Fibroblast of skin of left biceps (primary cell): ENCODE data around the gene BIN2.
A peak's percentile ranks its signal among the peaks of the same experiment; 100 is the strongest.
"Not testable (repeated sequence)": the region's sequence is repeated elsewhere in the genome, so short reads cannot be mapped to it uniquely, and the experiment has no call there.

Experiments
- DNase-seq, 2 experiments: peaks; one replicate each; pipeline ENCODE4 v3.0.0-alpha.2; 2013; ENCODE audit warnings: low read depth in 2 of 2

The BIN2 gene

DNA sequence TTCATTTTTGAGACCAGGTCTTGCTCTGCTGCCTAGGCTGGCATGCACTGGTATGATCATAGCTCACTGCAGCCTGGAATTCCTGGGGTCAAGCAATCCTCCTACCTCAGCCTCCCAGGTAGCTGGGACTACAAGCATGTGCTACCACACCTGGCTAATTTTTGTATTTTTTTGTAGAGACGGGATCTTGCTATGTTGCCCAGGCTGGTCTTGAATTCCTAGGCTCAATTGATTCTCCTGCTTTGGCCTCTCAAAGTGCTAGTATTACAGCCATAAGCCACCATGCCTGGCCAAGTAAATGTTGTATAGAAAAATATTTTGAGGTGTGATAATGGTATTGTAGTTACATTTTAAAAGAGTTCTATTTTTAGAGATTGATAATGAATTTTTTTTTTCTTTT, 12.6 kb downstream of the BIN2 start:
- no peak for DNase-seq

DNA sequence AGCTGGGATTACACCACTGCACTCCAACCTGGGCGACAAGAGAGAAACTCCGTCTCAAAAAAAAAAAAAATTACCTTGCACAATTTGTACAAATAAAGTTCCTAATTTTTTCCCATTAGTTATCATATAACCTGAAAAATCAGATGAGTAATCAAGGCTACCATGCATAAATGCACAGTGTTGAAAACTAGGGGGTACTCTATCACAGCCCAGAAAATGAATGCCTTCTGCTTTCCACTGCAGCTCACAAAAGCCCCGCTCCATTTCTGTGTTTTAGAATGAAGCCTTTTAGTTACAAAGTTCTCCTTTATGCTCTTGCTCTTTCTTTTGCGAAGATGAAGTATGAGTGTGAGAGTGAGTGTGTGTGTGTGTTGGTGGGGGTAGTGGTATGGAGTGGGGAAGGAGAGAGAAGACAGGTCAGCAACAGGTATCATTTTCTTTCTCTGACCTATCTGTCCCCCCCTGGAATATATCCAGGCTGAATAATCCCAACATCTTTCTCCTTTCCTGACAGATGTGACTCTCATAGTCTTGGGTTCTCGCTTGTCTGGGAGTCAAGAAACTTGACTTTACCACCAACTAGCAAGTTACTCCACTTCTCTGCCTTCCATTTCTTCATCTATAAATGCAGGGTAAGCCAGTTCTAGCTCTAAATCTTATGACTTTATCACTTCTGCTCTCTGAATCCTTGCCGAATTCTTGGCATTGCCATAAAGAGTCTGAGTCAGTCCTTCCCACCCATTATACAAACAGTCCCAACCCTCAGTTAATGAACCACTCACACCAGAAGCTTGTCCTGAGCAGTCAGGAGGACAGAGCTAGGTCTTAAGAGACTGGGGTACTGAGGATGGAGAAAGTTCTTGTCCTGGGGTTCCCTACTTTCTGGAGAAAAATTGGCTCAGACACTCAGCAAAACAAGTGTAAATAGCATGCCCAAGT, 16.1 kb downstream of the BIN2 start:
- DNase-seq, result peak; percentile 33 to 41

DNA sequence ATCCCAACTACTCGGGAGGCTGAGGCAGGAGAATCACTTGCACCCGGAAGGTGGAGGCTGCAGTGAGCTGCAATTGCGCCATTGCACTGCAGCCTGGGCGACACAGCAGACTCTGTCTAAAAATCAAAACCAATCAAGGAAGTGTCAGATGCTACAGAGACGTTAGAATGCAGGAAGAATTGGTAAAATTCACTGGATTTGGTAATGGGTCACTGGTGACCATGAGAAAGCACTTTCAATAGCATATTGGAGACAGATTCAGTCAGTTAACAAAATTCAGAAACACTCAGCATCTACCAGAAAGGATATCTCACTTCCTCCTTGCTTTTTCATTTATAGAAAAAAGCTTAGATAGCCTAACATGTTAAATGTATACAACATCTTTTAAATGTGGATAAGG, 17.5 kb downstream of the BIN2 start:
- no peak for DNase-seq

DNA sequence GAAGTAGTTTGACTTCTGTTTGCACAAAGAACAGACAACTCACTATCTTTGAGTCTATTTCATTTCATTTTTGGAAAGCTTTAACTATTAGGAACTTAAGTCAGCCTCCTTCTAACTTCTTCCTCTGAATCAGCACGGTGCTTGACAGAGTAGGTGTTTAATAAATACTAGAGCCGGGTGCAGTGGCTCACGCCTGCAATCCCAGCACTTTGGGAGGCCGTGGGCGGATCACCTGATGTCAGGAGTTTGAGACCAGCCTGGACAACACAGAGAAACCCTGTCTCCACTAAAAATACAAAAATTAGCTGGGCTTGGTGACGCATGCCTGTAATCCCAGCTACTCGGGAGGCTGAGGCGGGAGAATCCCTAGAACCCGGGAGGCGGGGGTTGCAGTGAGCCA, 23.2 kb downstream of the BIN2 start:
- not testable (repeated sequence) for DNase-seq

DNA sequence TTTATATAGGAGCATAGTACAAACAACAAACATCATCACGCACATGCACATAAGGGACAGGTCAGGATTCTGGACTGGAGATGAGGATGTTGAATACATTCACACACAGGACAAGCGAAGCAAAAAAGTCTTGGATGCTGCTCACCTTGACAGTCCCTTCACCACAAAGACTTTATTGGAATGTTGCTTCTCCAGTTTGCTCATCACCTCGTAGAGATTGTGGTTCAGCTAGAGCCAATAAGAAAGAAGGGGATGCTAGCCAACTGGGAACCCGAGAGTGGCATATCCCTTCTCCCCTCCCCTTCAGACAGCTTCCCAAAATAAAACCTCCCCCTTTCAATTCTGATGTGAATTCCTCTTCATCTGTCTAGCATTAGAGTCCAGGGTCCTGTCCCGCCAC, 28.3 kb downstream of the BIN2 start:
- DNase-seq, result no peak

DNA sequence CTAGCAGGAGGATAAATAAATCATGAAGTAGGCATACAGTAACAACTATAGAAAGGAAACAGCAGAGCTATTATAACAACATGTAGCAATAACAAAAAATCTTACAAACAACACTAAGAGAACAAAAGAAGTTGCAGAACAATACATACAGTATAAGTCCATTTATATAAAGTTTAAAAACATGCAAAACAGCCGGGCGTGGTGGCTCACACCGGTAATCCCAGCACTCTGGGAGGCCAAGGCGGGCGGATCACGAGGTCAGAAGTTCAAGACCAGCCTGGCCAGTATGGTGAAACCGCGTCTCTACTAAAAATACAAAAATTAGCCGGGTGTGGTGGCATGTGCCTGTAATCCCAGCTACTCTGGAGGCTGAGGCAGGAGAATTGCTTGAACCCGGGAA, 29.9 kb downstream of the BIN2 start:
- DNase-seq, result not testable (repeated sequence)

DNA sequence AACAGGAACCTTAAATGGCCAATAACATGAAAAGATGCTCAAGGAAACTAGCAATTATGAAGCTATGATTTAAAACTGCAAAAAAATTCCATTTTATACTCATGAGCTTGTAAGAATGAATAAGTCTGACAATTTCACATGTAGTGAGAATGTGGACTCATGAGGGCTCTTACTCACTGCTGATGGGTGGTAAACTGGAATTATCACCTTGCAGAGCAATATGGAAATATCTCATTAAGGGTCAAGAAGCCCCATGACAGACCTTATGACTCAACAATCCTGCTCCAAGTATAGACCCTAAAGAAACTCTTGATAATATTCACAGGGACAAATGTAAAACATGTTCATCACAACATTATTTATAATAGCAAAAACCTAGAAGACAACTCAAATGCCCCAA, 30.3 kb downstream of the BIN2 start:
- DNase-seq, result no peak

DNA sequence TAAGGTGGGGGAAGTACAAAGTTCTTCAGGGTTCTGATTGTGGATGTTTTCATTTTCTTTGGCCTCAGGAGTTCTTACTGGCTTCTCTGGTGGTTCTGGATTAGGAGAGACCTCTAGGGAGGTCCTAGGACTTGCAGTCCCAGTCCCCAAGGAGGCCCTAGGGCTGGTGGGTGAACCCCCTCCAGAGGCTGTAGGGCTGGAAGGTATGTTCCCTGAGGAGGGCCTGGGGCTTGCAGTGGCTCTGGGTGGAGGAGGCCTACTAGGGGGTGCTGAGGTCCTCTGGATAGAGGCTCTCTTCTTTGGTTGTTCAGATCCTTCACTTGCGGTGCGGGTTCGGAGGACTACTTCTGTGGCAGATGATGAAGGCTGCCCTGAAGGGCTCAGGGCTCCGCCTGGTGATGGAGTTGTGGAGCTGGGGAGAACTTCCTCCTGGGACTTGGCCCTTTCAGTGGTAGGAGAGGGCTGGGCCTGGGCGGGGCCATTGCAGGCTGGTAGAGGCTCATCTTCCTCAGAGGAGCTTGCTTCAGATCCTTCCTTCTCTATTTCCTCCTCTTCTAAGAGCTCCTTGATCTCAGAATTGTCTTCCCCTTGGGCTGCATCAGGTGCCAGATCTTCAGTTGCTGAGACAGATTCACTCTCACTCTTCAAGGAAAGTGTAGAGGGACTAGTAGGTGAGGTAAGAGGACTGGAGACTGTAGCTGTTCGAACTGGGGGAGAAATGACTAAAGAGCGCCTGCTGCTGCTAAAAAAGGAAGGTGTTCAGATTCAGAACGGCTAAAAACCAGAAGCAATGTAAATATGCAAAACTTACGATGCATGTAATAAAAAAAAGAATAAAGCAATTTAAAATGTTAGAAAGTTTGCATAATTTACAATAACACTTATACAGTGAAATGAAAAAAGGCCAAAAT, 32.1 kb downstream of the BIN2 start:
- not testable (repeated sequence) for DNase-seq

DNA sequence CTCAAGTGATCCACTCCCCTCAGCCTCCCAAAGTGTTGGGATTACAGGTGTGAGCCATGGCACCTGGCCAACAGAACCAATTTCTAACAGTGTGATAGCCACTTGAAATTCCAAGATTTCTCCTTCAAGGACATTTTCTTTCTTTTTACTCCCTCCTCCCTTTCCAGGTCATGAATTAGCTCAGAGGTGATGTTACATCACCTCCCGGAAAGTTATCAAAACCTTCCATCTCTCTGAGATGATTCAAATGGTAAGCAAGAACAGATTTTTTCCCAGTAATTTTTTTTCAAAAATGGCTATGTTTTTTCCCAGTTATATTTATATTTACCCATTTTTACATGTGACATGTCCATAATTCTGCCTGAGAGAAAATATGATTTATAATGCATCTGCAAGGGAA, 38.1 kb downstream of the BIN2 start:
- DNase-seq, result no peak

DNA sequence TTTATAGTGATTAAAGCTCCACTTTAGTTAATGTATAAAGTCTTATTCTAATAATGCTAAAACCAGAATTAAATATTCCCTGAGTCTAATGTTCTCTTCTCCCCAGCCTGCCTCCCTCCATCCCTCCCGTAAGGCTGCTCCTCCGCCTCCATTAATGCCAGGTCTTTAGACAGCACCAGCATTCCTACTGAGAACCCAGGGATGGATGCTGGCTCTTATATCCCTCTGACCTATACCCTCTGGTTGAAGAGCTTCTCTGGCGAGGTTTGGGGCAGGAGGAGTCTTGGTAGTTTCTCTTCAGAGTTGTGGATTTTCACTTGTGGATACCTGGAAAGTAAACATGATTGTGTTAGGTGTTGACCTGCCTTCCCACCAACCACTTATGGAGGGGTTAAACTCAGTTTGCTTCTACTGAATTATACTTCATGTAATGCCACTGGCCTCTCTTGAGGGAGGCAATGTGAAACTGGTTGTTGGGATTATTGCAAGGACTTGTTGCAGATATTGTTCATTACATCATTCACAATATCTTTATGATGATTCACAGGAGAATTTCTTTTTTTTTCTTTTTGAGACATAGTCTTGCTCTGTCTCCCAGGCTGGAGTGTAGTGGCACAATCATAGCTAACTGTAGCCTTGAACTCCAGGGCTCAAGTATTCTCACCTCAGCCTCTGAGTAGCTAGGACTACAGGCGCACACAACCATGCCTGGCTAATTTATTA, 42.6 kb downstream of the BIN2 start:
- no peak for DNase-seq

DNA sequence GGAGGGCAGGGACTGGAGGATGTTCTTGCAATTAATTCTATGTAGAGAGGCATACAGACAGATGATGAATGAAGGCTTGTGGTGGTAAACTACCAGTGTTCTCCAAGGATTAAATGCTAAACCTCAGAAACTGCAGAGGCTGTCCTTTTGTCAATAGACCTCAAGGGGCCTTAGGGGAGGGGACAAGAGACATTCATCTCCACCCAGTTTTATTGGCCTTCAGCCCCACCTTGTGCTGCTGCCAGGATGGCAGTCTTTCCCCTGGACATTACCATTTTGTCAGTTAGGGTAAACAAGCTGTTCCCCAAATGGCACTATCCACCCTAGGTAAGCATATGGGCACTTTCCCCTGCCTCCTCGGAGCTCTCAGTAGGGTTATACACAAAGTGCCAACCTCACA, 48.9 kb downstream of the BIN2 start:
- no peak for DNase-seq

DNA sequence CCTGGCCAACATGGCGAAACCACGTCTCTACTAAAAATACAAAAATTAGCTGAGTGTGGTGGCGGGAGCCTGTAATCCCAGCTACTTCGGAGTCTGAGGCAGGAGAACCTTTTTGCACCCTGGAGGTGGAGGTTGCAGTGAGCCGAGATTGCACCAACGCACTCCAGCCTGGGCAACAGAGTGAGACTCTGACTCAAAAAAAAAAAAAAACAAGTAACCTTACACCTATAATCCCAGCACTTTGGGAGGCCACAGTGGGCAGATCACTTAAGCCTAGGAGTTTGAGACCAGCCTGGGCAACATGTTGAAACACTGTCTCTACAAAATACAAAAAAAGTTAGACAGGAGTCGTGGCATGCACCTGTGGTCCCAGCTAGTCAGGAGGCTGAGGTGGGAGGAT, 51.2 kb downstream of the BIN2 start:
- not testable (repeated sequence) for DNase-seq

DNA sequence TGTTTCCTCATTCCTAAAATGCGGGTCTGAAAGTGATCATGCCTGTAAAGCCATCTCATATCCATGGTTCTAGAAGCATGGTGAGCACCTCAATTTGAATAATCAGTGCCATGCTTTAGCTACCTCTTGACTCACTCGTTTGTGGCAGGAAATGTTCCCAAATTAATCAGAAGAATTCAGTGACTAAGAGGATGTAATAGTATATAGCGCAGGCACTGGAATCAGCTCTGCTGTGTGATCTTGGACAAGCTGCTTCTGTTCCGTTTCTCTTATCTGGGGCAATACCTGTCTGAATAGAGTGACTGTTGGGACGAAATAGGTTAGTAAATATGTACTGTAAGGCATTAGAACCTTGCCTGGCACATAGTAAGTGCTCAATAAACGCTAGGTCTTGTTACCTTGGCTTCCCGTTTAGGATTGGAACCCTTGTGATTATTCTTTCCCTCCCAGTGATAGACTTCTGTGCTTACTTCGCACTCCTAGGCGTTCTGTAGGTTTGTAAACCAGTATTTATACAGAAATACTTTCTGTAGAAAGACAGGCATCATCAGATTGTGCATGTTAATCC, 52.9 kb downstream of the BIN2 start:
- peak in 1 of 2 experiments; percentile 44 for DNase-seq

DNA sequence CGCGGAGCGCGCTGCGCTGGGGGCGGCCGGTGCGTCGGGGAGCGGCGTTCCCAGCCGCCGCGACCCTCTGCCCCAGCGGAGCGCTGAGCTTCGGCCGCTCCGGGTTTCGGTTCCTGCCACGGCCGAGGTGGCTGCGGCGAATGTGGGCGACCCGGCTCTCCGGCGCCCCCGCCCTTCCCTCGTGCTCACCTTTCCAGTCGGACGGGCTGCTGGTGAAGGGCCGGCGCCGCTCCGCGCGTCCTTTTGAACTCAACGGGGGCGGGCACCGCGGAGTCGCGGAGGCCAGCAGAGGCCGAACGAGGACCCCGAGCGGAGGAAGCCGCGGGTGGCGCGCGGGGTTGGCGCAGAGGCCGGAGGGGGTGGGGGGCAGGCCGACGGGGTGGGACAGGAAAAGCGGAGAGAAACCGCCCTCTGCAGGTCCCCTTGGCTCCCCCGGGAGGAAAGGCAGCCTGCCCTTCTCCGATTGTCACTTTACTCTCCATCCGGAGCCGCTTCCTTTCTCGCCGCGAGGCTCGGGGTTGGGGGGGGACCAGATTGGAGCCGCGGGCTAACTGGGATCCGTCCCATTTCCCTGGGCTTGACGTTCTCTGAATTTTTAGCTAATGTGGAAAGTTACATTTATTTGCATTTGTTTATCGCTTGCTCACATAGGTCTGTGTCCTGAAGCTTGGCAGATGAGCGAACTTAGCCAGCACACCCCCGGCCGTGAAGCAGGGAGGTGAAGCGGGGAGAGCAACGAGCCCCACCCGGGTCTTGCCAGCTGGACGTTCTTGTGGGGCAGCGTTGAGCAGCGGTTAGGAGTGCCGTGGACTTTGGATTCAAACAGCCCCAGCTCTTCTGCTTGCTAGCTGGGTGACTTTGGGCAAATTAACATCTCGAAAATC, 53.7 kb downstream of the BIN2 start, which contains the start of gene SMAGP:
Gene SMAGP, minus strand, starts transcription at position 349 of the 884 bp plus-strand sequence. CDS start 1,137 bp downstream, outside the sequence.
- DNase-seq, result no peak

DNA sequence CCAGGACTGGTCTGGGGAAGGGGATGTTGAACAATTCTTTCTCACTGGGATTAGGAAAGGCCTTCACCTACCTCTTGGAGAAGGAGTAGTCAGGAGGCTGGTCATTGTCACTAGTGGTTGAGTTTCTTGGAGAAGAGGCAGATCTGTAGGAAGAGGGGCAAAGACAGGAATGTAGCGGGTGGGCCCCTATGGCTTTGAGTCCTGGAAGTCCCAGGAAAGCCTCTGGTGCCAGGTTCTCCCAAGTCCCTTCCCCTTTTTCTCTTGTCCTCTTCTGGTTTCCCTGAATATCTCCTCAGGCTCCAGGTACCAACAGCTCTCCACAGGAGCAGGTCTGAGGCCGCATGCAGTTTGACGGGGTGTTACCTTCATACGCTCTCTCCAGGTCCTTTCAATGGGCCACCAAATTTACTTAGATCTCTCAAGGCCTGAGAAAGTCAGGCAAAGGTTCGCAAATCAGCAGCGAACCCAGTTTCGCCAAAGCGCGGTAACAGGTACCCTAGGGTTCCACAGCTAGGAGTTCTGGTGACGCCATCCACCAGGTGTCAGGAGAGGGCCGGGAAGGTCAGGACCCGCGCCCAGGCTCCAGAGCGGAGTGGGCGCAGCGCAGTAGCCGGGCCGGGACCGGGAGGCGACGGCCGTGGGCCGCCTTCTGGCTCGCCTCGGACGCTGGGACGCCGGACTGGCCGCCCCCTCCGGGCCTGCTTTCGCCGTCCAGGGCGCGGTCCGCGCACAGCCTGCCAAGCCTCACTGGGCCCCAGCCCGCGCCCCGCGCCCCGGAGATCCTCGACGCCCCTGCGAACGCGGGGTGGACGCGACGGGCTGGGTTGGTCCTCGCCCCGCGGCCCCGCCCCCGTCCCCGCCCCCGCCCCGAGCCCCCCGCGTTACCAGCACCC, 54.6 kb downstream of the BIN2 start:
- no peak for DNase-seq

DNA sequence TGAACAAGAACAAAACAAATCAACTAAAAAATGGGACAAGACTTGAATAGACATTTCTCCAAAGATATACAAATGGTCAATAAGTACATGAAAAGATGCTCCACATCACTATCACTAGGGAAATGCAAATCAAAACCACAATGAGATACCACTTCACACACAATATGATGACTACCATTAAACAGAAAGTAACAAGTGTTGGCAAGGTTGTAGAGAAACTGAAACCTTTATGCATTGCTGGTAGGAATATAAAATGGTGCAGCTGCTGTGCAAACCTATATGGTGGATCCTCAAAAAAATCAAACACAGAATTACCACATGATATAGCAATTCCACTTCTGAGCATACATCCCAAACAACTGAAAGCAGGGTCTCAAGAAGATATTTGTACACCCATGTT, 59.0 kb downstream of the BIN2 start:
- DNase-seq, result no peak

DNA sequence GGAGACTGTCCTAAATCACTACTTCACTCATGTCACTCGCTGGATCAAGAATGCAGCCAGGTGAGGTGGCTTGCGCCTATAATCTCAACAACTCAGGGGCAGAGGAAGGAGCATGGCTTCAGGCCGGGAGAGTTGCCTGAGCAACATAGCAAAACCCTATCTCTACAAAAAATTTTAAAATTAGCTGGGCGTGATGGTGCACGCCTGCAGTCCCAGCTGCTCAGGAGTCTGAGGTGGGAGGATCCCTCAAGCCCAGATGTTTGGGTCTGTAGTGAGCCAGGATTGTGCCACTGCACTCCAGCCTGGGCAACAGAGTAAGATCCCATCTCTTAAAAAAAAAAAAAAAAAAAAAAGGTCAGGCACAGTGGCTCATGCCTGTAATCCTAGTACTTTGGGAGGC, 59.7 kb downstream of the BIN2 start:
- DNase-seq, result no peak

DNA sequence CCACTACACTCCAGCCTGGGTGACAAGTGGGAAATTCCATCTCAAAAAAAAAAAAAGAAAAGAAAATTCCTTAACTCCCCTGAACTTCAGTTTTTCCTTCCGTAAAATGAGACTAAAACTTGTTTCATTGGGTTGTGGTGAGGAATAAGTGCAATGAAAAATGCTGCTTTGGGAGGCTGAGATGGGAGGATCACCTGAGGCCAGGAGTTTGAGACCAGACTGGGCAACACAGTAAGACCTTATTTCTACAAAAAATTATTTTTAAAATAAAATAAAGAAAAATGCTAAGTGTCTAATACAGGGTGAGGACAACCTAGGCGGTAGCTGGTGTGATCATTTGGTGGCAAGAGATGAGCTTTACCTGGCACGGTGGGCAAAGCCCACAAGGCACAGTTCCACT, 60.6 kb downstream of the BIN2 start:
- DNase-seq, result no peak

DNA sequence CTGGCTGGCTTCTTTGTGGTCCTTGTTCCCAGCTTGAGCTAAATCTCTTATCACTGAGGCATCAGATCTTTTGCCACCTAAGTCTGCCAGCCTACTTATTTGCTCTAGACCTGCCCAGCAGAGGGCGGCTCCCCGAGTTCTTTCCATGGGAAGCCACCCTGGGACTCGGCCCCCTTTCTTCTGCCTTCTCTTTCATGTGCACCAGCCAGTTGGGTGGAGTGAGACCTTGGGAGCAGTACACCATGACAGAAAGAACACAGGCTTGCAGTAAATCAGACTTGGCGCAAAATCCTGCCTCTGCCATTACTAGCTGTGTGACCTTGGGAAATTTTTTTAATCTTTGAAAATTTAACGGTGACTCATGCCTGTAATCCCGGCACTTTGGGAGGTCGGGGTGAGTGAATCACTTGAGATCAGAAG, 61.2 kb downstream of the BIN2 start:
- DNase-seq, result no peak
